ENCODE results near the gene AGRN.
A peak's percentile ranks its signal among the peaks of the same experiment; 100 is the strongest.

Gene AGRN

GRCh38 chr1:1066403-1067283 lies 46.7 kb downstream of the AGRN start:
- Histone ChIP-seq H3K4me2 (ENCODE audit: low read length, poor library complexity, severe bottlenecking) (no peak overlapping the region), H3K36me3 (ENCODE audit: control insufficient read depth in 1 of 2, insufficient read depth in 2 of 2, low read depth in 1 of 2, low read length in 2 of 2) (peaks cover 0 to 12% of the 10 kb centered on the region in 2 experiments), H2AK5ac (ENCODE audit: low read length, severe bottlenecking) (peak overlapping the region; percentile 30), H3K27me3 (ENCODE audit: control insufficient read depth in 1 of 2, insufficient read depth in 1 of 2, low read length in 2 of 2) (peaks cover 0 to 67% of the 10 kb centered on the region in 2 experiments), H4K8ac (ENCODE audit: low read length) (no peak overlapping the region), H3K18ac (ENCODE audit: low read depth in 1 of 2, low read length in 2 of 2) (no peak overlapping the region), H3K4ac (ENCODE audit: low read depth in 1 of 2, low read length in 2 of 2) (no peak overlapping the region), H2BK12ac (ENCODE audit: low read length in 2 of 2) (no peak overlapping the region), H3K14ac (ENCODE audit: low read length in 2 of 2) (no peak overlapping the region), H4K91ac (ENCODE audit: low read length) (peak overlapping the region; percentile 21), H3K23ac (ENCODE audit: low read length in 2 of 2) (no peak overlapping the region), H3K9ac (ENCODE audit: low read length) (no peak overlapping the region), H3K9me3 (ENCODE audit: control insufficient read depth, low read length) (no peaks in the 10 kb centered on the region), H3K4me1 (ENCODE audit: control insufficient read depth, insufficient read depth, low read depth, low read length) (peaks cover 62% of the 10 kb centered on the region), H3K4me3 (ENCODE audit: insufficient read depth in 1 of 2, low read depth in 1 of 2, low read length in 2 of 2) (no peak overlapping the region), H3K79me1 (replicated peaks; ENCODE audit: low read length, poor library complexity, severe bottlenecking) (peaks cover 4% of the 10 kb centered on the region), H3K27ac (ENCODE audit: low read length, poor library complexity, severe bottlenecking) (no peak overlapping the region), H2BK120ac (ENCODE audit: low read depth, low read length) (no peak overlapping the region), H2BK15ac (ENCODE audit: low read depth, poor library complexity, severe bottlenecking) (no peak overlapping the region), H2AFZ (ENCODE audit: low read depth, low read length) (no peak overlapping the region), H2BK5ac (ENCODE audit: low read depth, low read length, poor library complexity, severe bottlenecking) (no peak overlapping the region)
- 72% methylated on average over 27 of the region's 27 CpGs for WGBS
- peak; percentile 32 for DNase-seq

GRCh38 chr1:1067284-1067859 lies 47.5 kb downstream of the AGRN start:
- Histone ChIP-seq H2AK5ac (ENCODE audit: low read length, severe bottlenecking) (no peak overlapping the region), H3K27me3 (ENCODE audit: control insufficient read depth in 1 of 2, insufficient read depth in 1 of 2, low read length in 2 of 2) (peaks cover 0 to 66% of the 10 kb centered on the region in 2 experiments), H3K79me1 (replicated peaks; ENCODE audit: low read length, poor library complexity, severe bottlenecking) (peaks cover 3% of the 10 kb centered on the region), H2BK120ac (ENCODE audit: low read depth, low read length) (no peak overlapping the region), H3K9me3 (ENCODE audit: control insufficient read depth, low read length) (no peaks in the 10 kb centered on the region), H3K9ac (ENCODE audit: low read length) (no peak overlapping the region), H3K4me2 (ENCODE audit: low read length, poor library complexity, severe bottlenecking) (no peak overlapping the region), H3K36me3 (ENCODE audit: control insufficient read depth in 1 of 2, insufficient read depth in 2 of 2, low read depth in 1 of 2, low read length in 2 of 2) (peaks cover 0 to 12% of the 10 kb centered on the region in 2 experiments), H4K91ac (ENCODE audit: low read length) (no peak overlapping the region), H3K4me3 (ENCODE audit: insufficient read depth in 1 of 2, low read depth in 1 of 2, low read length in 2 of 2) (peak overlapping the region in 1 of 2 experiments; percentile 2), H3K18ac (ENCODE audit: low read depth in 1 of 2, low read length in 2 of 2) (no peak overlapping the region), H3K14ac (ENCODE audit: low read length in 2 of 2) (no peak overlapping the region), H3K4ac (ENCODE audit: low read depth in 1 of 2, low read length in 2 of 2) (no peak overlapping the region), H2BK5ac (ENCODE audit: low read depth, low read length, poor library complexity, severe bottlenecking) (no peak overlapping the region), H3K4me1 (ENCODE audit: control insufficient read depth, insufficient read depth, low read depth, low read length) (peaks cover 55% of the 10 kb centered on the region), H3K23ac (ENCODE audit: low read length in 2 of 2) (no peak overlapping the region), H2BK12ac (ENCODE audit: low read length in 2 of 2) (no peak overlapping the region), H2AFZ (ENCODE audit: low read depth, low read length) (no peak overlapping the region), H4K8ac (ENCODE audit: low read length) (peak overlapping the region; percentile 58), H2BK15ac (ENCODE audit: low read depth, poor library complexity, severe bottlenecking) (no peak overlapping the region), H3K27ac (ENCODE audit: low read length, poor library complexity, severe bottlenecking) (no peak overlapping the region)
- 96% methylated on average over 54 of the region's 54 CpGs for WGBS
- no peak for DNase-seq

- no peak overlapping the region for H2BK12ac ChIP-seq (ENCODE audit: low read length in 2 of 2)
- H2AK5ac ChIP-seq (ENCODE audit: low read length, severe bottlenecking) = no peak overlapping the region
- peaks cover 0 to 12% of the 10 kb centered on the region in 2 experiments for H3K36me3 ChIP-seq (ENCODE audit: control insufficient read depth in 1 of 2, insufficient read depth in 2 of 2, low read depth in 1 of 2, low read length in 2 of 2)
- no peak overlapping the region for H3K18ac ChIP-seq (ENCODE audit: low read depth in 1 of 2, low read length in 2 of 2)
- H3K79me1 ChIP-seq (replicated peaks; ENCODE audit: low read length, poor library complexity, severe bottlenecking) = peaks cover 1% of the 10 kb centered on the region
- H3K4me3 ChIP-seq (ENCODE audit: insufficient read depth in 1 of 2, low read depth in 1 of 2, low read length in 2 of 2) = peak overlapping the region in 1 of 2 experiments; percentile 91
- H3K4ac ChIP-seq (ENCODE audit: low read depth in 1 of 2, low read length in 2 of 2) = no peak overlapping the region
- no peak overlapping the region for H3K9ac ChIP-seq (ENCODE audit: low read length)
- no peak overlapping the region for H2BK5ac ChIP-seq (ENCODE audit: low read depth, low read length, poor library complexity, severe bottlenecking)
- H3K4me2 ChIP-seq (ENCODE audit: low read length, poor library complexity, severe bottlenecking) = peak overlapping the region; percentile 69
- H2BK15ac ChIP-seq (ENCODE audit: low read depth, poor library complexity, severe bottlenecking) = no peak overlapping the region
- peaks cover 49% of the 10 kb centered on the region for H3K4me1 ChIP-seq (ENCODE audit: control insufficient read depth, insufficient read depth, low read depth, low read length)
- H4K8ac ChIP-seq (ENCODE audit: low read length) = peak overlapping the region; percentile 58
- no peak overlapping the region for H3K14ac ChIP-seq (ENCODE audit: low read length in 2 of 2)
- no peak overlapping the region for H3K23ac ChIP-seq (ENCODE audit: low read length in 2 of 2)
- no peak overlapping the region for H4K91ac ChIP-seq (ENCODE audit: low read length)
- H3K27me3 ChIP-seq (ENCODE audit: control insufficient read depth in 1 of 2, insufficient read depth in 1 of 2, low read length in 2 of 2) = peaks cover 0 to 65% of the 10 kb centered on the region in 2 experiments
- DNase-seq = no peak
- H2AFZ ChIP-seq (ENCODE audit: low read depth, low read length) = no peak overlapping the region
- WGBS = 71% methylated on average over 31 of the region's 32 CpGs
- no peak overlapping the region for H3K27ac ChIP-seq (ENCODE audit: low read length, poor library complexity, severe bottlenecking)
- no peak overlapping the region for H2BK120ac ChIP-seq (ENCODE audit: low read depth, low read length)
- no peaks in the 10 kb centered on the region for H3K9me3 ChIP-seq (ENCODE audit: control insufficient read depth, low read length)
Observed at GRCh38 chr1:1067860-1068516, 48.1 kb downstream of the AGRN start.
